ENCODE data around the gene TVP23C. TPM values are rescaled to one million over a fixed set of nuclear protein-coding genes. Genes with fewer than 3 reads are reported as not detected.
A peak's percentile ranks its signal among the peaks of the same experiment; 100 is the strongest.
"Not testable (repeated sequence)": the region's sequence is repeated elsewhere in the genome, so short reads cannot be mapped to it uniquely, and the experiment has no call there.

The TVP23C gene
- total RNA-seq, 1 experiment from 2014 or later = 6.7 TPM

DNA sequence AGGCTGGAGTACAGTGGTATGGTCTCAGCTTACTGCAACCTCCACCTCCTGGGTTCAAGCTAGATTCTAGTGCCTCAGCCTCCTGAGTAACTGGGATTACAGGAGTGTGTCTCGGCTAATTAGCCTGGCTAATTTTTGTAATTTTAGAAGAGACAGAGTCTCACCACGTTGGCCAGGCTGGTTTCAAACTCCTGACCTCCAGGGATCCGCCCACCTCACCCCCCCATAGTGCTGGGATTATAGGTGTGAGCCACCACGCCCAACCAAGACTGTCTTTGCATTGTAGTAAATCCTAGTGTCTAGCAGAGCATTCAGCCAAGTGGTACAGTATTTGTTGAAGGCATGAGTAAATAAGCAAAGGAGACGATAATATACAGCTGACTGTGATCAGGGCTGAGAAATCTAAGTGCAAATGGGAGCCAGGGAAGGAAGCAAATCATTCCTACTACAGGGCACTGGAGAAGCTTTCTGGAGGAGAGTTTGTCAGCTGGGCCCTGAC, 5.9 kb downstream of the TVP23C start:
- ATAC-seq; H3K27ac ChIP-seq (ENCODE audit: low read length); POLR2A ChIA-PET; H3K9me3 ChIP-seq (ENCODE audit: control insufficient read depth, insufficient read depth, low read depth, low read length); H3K36me3 ChIP-seq (ENCODE audit: control insufficient read depth, insufficient read depth, low read length); CTCF ChIA-PET; BruUV-seq (replicated peaks); in situ Hi-C loops (cut with HindIII; ENCODE audit: low pct_unique_long_range_greater_than_20kb, low sequenced_read_pairs); H3K27me3 ChIP-seq (ENCODE audit: control insufficient read depth, insufficient read depth, low read length); intact Hi-C loops (cut with micrococcal nuclease; ENCODE audit: unreplicated experiment); H3K4me1 ChIP-seq (ENCODE audit: control insufficient read depth, insufficient read depth, low read length); H3K4me3 ChIP-seq (ENCODE audit: low read depth in 2 of 2, low read length in 2 of 2); DNase-seq (ENCODE audit: low read depth, low spot score): not testable (repeated sequence)

- BruUV-seq (replicated peaks); DNase-seq (ENCODE audit: low read depth, low spot score); H3K36me3 ChIP-seq (ENCODE audit: control insufficient read depth, insufficient read depth, low read length); H3K4me1 ChIP-seq (ENCODE audit: control insufficient read depth, insufficient read depth, low read length); H3K27me3 ChIP-seq (ENCODE audit: control insufficient read depth, insufficient read depth, low read length); POLR2A ChIA-PET; CTCF ChIA-PET; H3K4me3 ChIP-seq (ENCODE audit: low read depth in 2 of 2, low read length in 2 of 2); intact Hi-C loops (cut with micrococcal nuclease; ENCODE audit: unreplicated experiment); H3K9me3 ChIP-seq (ENCODE audit: control insufficient read depth, insufficient read depth, low read depth, low read length); H3K27ac ChIP-seq (ENCODE audit: low read length); in situ Hi-C loops (cut with HindIII; ENCODE audit: low pct_unique_long_range_greater_than_20kb, low sequenced_read_pairs): not testable (repeated sequence)
- ATAC-seq = peak; percentile 73; the same call in 1 of the 2 replicates
Measured at GRCh38 chr17:15552932-15553331, 10.4 kb downstream of the TVP23C start.

DNA sequence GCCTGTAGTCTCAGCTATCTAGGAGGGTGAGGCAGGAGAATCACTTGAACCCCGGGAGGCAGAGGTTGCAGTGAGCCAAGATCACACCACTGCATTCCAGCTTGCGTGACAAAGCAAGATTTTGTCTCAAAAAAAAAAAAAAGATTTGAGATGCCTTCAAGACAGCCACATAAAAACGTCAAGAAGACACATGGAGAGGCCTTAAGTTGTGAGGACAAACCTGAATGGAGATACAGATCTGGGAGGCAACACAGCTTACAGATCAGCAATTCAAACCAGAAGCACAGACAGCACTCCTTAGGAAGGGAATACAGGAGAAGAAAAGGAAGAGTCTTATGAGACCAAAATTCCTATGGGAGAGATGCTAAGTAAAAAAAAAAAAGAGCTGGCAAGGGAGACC, 13.7 kb downstream of the TVP23C start:
- H3K4me3 ChIP-seq (ENCODE audit: low read depth in 2 of 2, low read length in 2 of 2); ATAC-seq; H3K36me3 ChIP-seq (ENCODE audit: control insufficient read depth, insufficient read depth, low read length); H3K27me3 ChIP-seq (ENCODE audit: control insufficient read depth, insufficient read depth, low read length); H3K27ac ChIP-seq (ENCODE audit: low read length); BruUV-seq (replicated peaks); intact Hi-C loops (cut with micrococcal nuclease; ENCODE audit: unreplicated experiment); POLR2A ChIA-PET; DNase-seq (ENCODE audit: low read depth, low spot score); H3K4me1 ChIP-seq (ENCODE audit: control insufficient read depth, insufficient read depth, low read length); CTCF ChIA-PET; H3K9me3 ChIP-seq (ENCODE audit: control insufficient read depth, insufficient read depth, low read depth, low read length); in situ Hi-C loops (cut with HindIII; ENCODE audit: low pct_unique_long_range_greater_than_20kb, low sequenced_read_pairs): not testable (repeated sequence)

DNA sequence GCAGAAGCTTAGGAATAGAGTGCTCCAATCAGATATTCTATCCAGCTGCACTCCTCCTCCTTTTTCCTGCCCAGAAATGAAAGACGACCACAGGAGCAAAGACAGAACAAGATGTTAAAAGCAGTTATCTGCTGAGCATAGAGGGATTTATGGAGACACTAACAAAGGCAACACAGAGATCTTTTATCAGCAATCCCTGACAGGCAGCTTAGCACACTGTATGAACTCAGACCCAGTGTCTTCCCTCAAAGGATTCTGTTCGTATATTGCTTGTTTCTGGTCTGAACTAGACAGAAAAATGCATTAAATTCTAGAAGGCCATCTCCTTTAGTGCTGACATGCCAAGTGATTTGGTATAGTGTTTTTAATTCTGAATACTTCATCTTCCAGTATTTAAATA, 16.7 kb downstream of the TVP23C start:
- in situ Hi-C loops (cut with HindIII; ENCODE audit: low pct_unique_long_range_greater_than_20kb, low sequenced_read_pairs); H3K9me3 ChIP-seq (ENCODE audit: control insufficient read depth, insufficient read depth, low read depth, low read length); CTCF ChIA-PET; DNase-seq (ENCODE audit: low read depth, low spot score); intact Hi-C loops (cut with micrococcal nuclease; ENCODE audit: unreplicated experiment); H3K36me3 ChIP-seq (ENCODE audit: control insufficient read depth, insufficient read depth, low read length); POLR2A ChIA-PET; H3K27me3 ChIP-seq (ENCODE audit: control insufficient read depth, insufficient read depth, low read length); BruUV-seq (replicated peaks); H3K4me3 ChIP-seq (ENCODE audit: low read depth in 2 of 2, low read length in 2 of 2); H3K27ac ChIP-seq (ENCODE audit: low read length); ATAC-seq; H3K4me1 ChIP-seq (ENCODE audit: control insufficient read depth, insufficient read depth, low read length): not testable (repeated sequence)

GRCh38 chr17:15540371-15541219, 22.7 kb downstream of the TVP23C start:
- H3K27ac ChIP-seq (ENCODE audit: low read length); H3K27me3 ChIP-seq (ENCODE audit: control insufficient read depth, insufficient read depth, low read length); POLR2A ChIA-PET; ATAC-seq; DNase-seq (ENCODE audit: low read depth, low spot score); H3K4me1 ChIP-seq (ENCODE audit: control insufficient read depth, insufficient read depth, low read length); H3K36me3 ChIP-seq (ENCODE audit: control insufficient read depth, insufficient read depth, low read length); intact Hi-C loops (cut with micrococcal nuclease; ENCODE audit: unreplicated experiment); CTCF ChIA-PET; H3K9me3 ChIP-seq (ENCODE audit: control insufficient read depth, insufficient read depth, low read depth, low read length); BruUV-seq (replicated peaks); H3K4me3 ChIP-seq (ENCODE audit: low read depth in 2 of 2, low read length in 2 of 2); in situ Hi-C loops (cut with HindIII; ENCODE audit: low pct_unique_long_range_greater_than_20kb, low sequenced_read_pairs): not testable (repeated sequence)

GRCh38 chr17:15533122-15533521, 30.2 kb downstream of the TVP23C start:
- CTCF ChIA-PET; H3K36me3 ChIP-seq (ENCODE audit: control insufficient read depth, insufficient read depth, low read length); BruUV-seq (replicated peaks); H3K27ac ChIP-seq (ENCODE audit: low read length); H3K4me1 ChIP-seq (ENCODE audit: control insufficient read depth, insufficient read depth, low read length); H3K9me3 ChIP-seq (ENCODE audit: control insufficient read depth, insufficient read depth, low read depth, low read length); H3K4me3 ChIP-seq (ENCODE audit: low read depth in 2 of 2, low read length in 2 of 2); ATAC-seq; intact Hi-C loops (cut with micrococcal nuclease; ENCODE audit: unreplicated experiment); in situ Hi-C loops (cut with HindIII; ENCODE audit: low pct_unique_long_range_greater_than_20kb, low sequenced_read_pairs); H3K27me3 ChIP-seq (ENCODE audit: control insufficient read depth, insufficient read depth, low read length); DNase-seq (ENCODE audit: low read depth, low spot score); POLR2A ChIA-PET: not testable (repeated sequence)
